COLO668 (cell line): ENCODE measurements around the gene FHIT.
"Not testable (repeated sequence)": the region's sequence is repeated elsewhere in the genome, so short reads cannot be mapped to it uniquely, and the experiment has no call there.

Experiments used
- DNase-seq: peaks from one replicate; lab custom pipeline; 2025; ENCODE audit not compliant: unreplicated experiment; lab: John Stamatoyannopoulos, UW

FHIT gene

DNA sequence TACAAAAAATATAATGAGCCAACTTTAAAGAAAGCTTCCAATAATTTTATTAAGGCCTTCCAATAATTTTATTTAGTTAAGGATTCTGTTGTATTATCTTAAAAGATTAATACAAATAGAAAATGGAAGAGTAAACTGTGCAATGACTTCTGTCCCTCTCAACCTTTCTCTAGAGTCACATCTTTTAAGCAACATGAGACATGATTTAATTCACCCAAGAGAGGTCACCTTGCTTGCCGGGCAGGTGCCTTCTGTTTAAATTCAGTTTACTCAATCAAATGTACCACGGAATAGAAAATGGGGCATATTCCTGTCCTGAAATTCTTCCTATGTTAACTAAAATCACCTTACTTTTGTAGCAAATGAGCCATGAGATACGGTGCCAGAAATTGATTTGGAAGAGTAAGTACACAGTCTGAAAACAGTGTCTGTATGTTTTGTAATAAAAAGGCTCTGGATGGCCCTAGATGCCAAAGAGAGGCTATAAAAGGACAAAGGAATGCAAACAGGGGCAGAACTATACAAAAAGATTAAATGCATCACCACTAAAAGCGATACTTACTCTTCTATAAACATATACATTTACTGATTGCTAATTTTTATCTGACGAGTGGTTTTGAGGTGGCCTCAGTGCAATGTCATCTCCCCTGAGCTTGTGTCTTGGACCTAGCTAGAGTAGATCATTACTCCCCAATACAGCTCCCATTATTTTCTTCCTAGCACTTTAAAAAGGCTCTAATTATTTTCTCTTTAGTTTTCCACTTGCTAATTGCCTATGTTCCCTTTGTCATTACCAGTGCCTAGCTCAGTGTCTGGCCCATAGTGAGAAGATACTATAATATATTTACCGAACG is 134.0 kb downstream of the FHIT start:
- peak; percentile 1 for DNase-seq

DNA sequence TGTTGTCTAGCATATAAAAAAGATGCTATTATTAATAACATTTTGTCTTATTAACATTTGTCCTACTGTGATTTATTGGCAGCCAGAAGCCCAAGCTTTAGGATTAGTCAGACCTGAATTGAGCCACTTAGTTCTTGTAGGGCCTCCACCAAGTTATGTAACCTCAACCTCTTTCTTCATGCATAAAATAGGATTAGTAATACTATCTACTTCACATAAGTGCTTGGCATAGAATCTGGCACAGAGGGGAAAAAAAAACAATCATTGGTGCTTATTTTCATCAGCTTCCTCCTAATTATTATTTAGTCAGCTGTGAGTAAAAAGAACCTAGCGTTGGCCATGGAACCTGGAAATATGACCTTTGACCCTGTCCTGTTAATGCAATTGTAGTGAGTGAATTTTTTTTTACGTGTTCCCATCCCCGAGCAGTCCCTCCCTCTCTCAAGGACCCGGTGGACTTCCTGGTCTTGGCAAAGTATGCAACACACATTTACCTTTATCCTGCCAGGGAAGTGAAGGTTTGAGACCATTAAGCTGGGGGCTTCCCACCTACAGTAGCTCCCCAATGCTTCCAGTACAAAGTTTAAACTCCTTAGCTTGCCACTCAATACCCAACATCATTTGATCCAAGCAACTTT is 136.8 kb downstream of the FHIT start:
- DNase-seq = no peak

DNA sequence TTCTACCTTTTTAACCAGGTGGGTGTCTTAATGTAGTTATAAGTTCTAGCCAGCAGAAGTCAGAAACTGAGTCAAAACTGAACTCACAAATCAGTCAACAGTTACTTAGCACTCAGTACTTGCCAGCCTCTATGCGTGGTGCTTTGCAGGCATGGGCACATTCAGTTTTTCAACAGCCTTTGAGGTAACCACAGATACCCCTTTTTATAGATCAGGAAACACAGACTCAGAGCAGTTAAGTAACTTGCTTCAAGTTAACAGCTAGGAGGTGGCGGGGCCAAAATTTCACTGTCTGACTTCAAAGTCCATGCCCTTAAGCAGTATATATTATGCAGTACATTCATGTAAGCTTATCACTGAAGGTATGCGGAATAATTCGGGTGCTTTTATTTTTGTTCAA is 139.4 kb downstream of the FHIT start:
- no peak for DNase-seq

DNA sequence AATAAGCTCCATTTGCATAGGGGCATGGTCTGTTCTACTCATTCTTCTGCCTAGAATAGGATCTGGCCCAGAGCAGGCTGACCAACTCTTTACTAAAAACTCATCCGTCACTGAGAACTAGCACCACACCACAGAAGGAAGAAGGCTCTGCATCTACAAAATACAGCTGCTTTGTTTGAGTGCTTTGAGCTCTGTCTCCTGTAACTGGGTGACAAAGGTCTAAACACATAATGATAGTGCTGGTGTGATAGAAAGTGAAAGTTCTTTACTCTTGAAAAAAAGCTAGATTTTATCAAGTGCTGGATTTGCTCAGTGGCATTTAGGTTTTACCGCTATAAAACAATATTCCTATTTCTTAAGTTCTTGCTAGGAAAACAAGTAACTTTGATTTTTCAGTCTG is 140.7 kb downstream of the FHIT start:
- DNase-seq = no peak

DNA sequence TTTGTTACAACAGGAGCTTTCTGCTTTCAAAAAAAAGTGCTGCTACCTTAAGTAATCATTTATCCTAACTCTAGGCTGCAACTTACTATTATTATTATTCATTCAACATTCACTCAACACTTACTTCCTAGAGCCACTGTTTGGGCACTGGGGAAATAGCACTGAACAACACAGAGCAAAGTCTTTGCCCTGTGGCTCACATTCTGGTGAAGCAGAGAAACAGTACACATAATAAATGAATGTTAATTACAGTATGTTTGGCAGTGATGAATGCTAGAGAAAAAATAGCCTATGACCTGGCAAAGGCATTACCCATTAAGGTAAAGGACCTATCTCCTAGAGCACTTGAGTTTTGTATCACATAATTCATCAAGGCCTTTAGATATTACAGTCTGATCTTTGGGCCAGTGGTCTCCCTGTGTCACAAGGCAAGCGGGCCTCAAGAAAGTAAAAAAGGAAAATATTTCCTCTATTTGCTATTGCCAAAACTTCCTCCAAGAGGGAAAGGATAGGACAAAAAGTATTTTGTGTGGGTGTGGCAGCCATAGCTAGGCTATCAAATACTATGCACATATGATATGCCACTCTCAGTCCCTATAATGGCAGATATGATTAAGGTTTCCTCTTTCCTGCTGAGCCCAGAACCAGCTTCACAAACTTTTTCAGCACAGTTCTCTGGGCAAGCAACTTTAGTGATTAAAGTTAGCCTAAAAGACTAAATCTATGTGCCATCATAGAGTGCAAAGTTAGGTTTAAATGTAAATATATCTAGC is 142.8 kb downstream of the FHIT start:
- DNase-seq = no peak

DNA sequence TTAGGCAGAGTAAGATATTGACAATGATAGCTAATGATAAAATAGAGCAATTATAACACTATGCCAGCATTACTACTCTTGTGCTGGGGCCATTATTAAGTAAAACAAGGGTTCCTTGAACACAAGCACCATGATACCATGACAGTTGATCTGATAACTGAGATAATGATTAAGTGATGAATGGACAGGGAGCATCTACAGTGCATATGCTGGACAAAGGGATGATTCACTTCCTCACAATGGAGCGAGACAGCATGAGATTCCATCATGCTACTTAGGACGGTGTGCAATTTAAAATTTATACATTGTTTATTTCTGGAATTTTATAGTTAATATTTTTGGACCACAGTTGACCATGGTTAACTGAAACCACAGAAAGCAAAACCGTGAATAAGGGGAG is 156.6 kb downstream of the FHIT start:
- DNase-seq = no peak

DNA sequence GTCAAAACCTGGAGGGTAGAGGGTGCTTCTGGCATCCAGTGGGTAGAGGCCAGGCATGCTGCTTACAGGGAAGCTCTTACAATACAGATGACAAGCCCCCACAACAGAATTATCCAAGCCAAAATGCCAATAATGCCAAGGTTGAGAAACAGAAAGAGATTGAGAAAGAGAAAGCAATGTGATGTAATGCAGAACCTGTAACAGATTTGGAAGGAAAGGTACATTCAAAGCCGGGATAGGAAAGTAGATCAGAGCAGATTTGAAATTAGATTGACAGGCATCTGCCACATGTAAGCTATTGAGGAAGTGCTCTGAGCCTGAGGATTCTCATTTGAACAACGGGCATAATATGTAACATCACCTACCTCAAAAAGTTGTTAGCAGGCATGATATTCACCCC is 157.9 kb downstream of the FHIT start:
- DNase-seq = no peak

DNA sequence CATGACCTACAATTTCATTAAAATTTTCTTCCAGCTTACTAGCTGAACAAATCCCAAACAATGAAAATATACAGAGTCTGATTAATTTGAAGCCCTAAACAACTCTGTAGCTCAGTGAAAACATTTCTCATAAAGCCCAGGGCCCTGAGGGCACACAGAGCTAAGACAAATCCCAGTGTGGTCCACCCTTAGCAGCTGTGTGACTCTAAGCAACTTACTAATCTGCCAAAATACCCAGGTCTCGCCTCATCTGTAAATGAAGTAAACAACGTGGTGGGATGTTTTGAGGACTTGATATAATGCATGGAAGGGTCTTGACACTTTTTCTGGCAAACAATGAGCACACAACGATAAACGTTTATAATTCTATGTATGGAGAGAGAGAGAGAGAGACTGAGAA is 158.4 kb downstream of the FHIT start:
- no peak for DNase-seq

DNA sequence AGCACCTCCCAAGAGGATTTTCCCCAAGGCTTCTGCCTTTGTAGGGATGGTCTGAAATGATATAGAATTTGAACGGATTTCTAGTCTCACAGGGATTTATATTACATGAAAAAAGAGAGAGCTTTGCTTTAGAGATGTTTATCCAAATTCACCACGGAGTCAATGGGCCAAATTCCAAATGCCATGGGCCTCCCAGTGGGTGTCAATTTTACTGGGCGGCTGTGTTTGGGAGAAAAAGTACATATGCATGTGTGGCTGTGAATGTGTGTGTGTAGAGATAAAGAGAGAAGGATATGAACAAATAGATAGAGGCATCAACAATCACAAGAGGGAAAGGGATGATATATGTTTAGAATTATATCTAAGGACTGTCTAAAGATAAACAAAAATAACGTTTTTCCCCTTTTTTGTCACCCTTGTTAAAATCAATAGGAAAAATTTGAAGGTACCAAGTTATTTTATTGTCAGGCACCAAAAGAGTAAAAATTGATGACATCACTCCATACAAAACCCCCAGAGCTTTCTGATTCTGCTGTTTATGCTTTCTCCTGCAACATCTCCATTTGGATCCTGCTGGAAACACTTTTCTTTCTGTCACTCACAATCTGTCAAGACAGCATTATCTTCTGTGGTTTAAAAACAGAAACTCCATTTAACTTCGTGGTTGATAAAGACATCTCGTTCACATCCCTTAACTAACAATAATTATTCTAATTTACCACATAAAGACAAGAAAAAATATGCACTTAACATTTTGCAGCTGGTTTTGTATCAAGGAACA is 160.7 kb downstream of the FHIT start:
- DNase-seq = no peak

DNA sequence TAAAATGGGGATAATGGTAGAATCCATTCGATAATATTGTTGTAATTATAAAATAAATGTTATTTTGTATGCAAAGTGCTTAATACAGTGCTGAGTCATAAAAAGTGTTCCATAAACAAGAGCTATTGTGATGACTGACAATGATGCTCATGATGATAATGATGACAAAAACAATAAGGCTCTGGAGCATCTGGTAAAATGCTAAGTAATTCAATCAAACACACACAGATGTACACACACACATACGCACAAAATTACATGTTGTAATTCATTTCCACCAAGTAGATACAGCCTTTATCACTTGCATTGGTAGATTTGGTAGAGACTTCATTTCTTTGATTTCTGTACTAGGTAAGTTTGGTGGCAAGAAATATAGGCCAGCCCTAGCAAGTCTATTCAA is 163.8 kb downstream of the FHIT start:
- DNase-seq = no peak

DNA sequence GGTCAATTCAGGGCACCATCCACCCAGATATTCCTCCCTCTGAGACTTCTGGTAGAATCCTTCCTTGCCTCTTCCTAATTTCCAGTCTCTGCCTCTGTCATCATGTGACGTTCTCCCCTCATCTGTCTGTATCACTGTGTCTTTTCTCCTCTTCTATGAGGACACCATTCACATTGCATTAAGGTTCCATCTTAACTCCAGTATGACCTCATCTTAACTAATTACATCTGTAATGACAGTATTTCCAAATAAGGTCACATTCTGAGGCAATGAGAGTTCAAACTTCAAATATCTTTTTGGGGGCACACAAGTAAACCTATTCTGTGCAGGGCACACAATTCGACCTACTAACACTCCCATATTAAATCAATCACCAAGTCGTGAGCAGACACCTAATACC is 169.7 kb downstream of the FHIT start:
- DNase-seq = no peak

DNA sequence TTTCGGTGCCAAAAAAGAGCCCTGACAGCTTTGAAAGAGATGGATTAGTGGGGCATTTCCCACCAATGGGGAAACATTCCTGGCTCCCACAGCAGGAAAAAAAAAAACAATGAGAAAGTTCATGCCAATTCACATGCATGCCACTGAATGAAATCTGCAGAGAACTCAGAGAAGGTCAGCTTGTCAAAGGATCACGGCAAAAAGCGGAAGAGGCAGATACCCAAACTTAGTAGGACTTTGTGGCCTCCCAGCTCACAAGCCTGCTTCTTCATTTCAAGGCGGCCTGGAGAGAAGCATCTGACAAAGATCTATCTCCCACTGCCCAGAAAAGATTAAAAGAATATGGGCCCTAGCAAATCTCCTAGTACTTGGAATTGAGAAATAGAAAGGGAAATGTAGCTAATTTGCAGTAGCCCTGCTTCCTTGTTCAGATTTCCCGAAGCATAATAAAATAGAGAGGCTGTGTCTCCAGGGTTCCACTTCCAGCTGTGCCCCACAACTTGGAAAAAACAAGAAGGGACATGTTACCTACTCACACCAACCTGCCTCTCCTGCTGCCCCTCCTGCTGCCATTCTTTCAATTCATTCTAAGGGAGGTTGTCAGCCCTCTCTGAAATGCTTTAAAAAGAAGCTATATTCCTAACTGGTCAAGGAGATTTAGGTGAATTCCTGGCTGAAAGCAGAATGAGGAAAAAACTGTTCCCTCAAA is 170.4 kb downstream of the FHIT start:
- DNase-seq = no peak

DNA sequence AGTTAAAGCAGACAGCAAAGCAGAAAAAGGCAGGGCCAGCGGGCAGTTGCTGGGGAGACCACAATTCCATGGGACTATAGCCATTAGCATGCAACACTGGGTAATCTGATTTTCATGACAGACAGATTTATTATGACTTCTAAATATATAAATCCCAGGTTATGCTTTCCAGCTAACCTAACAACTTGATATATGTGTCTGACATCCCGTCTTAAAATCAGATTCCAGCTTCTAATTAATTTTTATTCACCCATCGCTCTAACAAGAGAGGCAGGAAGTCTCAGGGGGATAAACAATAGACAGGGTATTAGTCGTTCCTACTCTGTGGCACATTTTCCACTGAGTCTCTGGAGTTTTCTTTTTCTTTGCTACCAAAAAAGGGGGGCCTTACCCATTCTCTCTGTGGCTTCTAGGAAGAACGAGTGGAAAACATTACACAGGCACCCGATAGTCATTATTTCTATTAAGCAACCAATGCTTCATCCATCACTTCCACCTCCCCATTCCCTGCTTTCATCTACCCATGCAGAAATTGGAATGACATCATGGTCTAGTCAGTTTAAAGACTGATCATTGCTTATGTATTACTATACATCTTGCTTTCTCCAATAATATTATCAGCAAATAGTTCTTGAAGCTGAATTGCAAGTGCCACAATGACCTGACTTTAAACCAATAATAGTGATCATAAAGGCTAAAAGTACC is 173.1 kb downstream of the FHIT start:
- DNase-seq = no peak

DNA sequence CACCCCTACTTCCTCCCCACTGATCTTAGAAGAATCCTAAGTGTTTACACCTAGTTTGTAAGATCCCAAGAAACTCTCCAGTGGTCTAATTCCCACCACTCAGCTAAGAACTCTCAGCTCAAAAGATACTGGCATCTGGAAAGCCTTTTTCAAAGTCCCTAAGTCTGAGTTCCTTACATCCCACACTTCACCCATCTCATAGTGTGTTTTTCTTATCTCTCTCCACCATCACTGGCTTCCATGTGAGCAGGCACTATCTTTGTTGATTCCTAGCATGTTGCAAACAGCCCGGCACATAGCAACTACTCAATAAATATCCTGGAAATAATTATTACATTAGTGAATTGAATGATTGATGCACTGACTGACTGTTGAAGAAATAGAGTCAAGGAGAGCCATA is 173.7 kb downstream of the FHIT start:
- no peak for DNase-seq

DNA sequence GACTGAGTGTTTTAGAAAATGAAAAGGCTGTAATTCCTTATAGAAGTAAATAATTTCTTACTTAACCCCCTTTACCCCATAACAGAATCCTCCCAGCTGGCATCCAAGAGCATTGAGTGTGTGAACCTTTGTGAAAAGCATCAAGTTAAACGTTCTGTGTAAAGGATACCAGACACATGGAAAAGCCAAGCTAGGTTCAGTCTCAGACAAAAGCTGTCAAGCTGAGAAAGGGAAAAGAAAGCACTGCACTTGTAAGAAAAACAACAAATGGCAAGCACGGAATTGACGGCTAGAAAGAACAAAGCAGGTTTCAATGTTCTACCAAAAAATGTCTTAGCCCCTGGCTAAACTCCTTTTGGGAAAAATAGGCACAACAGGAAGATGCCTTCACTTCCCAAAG is 176.5 kb downstream of the FHIT start:
- no peak for DNase-seq

DNA sequence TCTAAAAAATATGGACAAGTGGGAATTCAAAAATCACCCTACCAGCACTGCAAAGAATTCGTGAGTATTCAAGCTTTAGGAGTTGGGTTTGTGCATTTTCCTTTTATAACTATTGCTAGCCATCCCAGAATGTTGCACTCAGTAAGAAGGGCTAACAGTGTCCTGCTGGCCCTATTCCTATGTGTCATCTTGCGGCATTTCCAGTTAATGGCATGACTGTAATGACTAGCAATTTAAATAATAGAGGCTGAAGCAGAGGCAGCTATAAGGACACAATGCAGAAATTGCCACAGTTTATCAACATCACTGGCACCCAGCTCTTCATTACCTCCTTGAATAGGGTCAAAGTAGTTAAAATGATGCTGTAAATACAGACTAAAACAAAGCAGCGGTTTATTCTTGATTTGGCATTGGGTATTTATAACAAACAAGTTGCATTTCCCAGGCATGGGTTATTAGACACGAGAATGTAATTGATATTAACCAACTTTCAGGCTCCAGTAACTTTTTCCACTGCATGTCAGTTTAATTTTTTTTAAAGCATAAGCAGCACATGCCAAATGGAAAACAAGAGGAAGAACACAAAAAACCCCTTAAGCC is 177.6 kb downstream of the FHIT start:
- DNase-seq = no peak

DNA sequence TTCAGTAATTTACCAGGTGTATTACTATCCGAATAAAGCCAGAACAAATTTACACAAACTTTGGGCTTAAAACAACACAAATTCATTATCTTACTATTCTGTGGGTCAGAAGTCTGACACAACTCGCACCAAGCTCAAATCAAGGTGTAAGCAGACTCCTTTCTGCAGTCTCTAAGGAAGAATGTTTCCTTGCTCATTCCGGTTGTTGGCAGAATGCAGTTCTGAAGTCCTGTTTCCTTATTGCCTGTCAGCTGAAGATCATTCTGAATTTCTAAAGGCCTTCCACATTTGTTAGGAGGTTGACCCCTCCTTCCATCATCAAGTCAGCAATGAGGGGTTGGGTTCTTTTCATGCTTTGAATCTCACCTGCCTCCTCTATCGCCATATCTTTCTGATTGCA is 183.2 kb downstream of the FHIT start:
- no peak for DNase-seq

DNA sequence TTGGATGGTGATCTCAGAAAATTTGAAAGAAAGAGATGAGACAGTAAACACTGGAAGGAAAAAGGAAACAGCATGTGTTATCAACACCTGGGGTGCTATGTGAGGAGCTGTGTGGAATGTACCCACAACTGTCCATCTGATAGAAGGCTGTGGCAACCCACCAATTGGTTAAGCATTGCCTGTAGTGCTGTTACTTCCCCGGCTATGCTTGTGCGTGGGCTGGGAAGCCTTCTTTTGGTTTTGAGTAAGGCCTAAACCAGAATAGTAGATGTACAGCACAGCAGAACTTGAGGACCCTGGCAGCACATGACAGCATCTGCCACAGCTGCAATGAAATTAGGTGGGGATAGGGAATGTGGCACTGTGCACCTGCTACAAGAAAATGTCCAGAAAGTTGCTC is 184.5 kb downstream of the FHIT start:
- DNase-seq = no peak

DNA sequence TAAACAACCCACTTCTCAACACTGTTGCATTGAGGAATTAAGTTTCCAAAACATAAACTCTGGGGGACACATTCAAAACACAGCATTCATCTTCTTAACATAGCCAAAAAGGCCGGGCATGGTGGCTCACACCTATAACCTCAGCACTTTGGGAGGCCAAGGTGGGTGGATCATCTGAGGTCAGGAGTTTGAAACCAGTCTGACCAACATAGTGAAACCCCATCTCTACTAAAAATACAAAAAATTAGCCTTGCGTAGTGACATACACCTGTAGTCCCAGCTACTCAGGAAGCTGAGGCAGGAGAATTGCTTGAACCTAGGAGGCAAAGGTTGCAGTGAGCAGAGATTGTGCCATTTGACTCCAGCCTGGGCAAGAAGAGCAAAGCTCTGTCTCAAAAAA is 185.0 kb downstream of the FHIT start:
- not testable (repeated sequence) for DNase-seq
